Panc1 (cell line): ENCODE data around the gene CCDC9.

ENCODE experiments used
- CTCF ChIP-seq: fragments of 450-650 bp; IDR thresholded peaks from 2 replicates; pipeline ENCODE4 v1.5.1; 2017; ENCODE audit warnings: mild to moderate bottlenecking
- POLR2AphosphoS5 ChIP-seq: IDR thresholded peaks from 2 replicates; pipeline ENCODE4 v1.6.1; 2012; ENCODE audit warnings: mild to moderate bottlenecking, low read depth, low read length, moderate library complexity
- SIN3A ChIP-seq: IDR thresholded peaks from 2 replicates; pipeline ENCODE4 v1.6.1; 2012; ENCODE audit warnings: low read depth, mild to moderate bottlenecking, low read length, moderate library complexity, borderline replicate concordance; ENCODE audit not compliant: insufficient read depth

GRCh38 chr19:47313754-47314295 lies 57.5 kb downstream of the CCDC9 start:
- TF ChIP-seq SIN3A (no peak), CTCF (no peak), POLR2AphosphoS5 (no peak)
